GM12878 (cell line): ENCODE results near the gene TRAPPC12. TPM values are rescaled to one million over a fixed set of nuclear protein-coding genes. Genes with fewer than 3 reads are reported as not detected.

Experiments
- ATAC-seq: fragments of 200-7000 bp; cut with Tn5 transposase; 3 replicates; pipeline ENCODE4 v1.9.1; 2020; ENCODE audit warnings: mild to moderate bottlenecking, moderate library complexity
- BruUV-seq: library from RNA; stranded (reverse); fragments of 400-500 nt; replicated peaks from 2 replicates; lab custom pipeline; 2021; lab: Mats Ljungman, UMichigan
- CTCF ChIA-PET: fragments of 300-600 bp; sonication (Branson Sonifier 250); formaldehyde crosslinking; extraction: SDS; loops from one replicate; lab custom pipeline; 2021; ENCODE audit warnings: inconsistent platforms; lab: Yijun Ruan, JAX
- POLR2A ChIA-PET: fragments of 350-600 bp; formaldehyde crosslinking; extraction: SDS; loops from one replicate; lab custom pipeline; 2021; ENCODE audit warnings: inconsistent platforms; lab: Charles Lee
- RAD21 ChIA-PET: fragments of 300-600 bp; sonication (Branson Sonifier 250); formaldehyde crosslinking; loops from one replicate; lab custom pipeline; 2023; ENCODE audit warnings: antibody characterized with exemption; ENCODE audit not compliant: unreplicated experiment; lab: Charles Lee
- SMC1A ChIA-PET: fragments of 300-600 bp; sonication (Branson Sonifier 250); formaldehyde crosslinking; loops from one replicate; lab custom pipeline; 2023; ENCODE audit not compliant: unreplicated experiment, uncharacterized antibody; lab: Charles Lee
- DNase-seq: peaks from one replicate; pipeline ENCODE4 v3.0.0-alpha.2; 2011; ENCODE audit warnings: low read depth, low spot score
- FAIRE-seq: peaks from 3 replicates; lab custom pipeline; 2011; peaks lifted over from hg19 to GRCh38; lab: Jason Lieb, UNC
- H2AFZ ChIP-seq: 2 replicates; pipeline ENCODE4 v1.6.0; 2011; ENCODE audit warnings: low read depth, low read length, control low read depth; ENCODE audit not compliant: control insufficient read depth
- H3K27ac ChIP-seq: 2 replicates; pipeline ENCODE4 v1.5.1; 2011; ENCODE audit warnings: control low read depth; ENCODE audit not compliant: control insufficient read depth, insufficient read depth
- H3K27me3 ChIP-seq, 2 experiments: replicated peaks in 1 of 2; 2 replicates each; pipeline versions ENCODE4 v1.6.0 to v1.6.1; 2011; ENCODE audit warnings: low read length in 1 of 2; ENCODE audit not compliant: control insufficient read depth in 2 of 2, insufficient read depth in 2 of 2
- H3K36me3 ChIP-seq, 2 experiments: 2 replicates each; pipeline ENCODE4 v1.5.1; 2011; ENCODE audit warnings: low read length in 1 of 2; ENCODE audit not compliant: control insufficient read depth in 2 of 2, insufficient read depth in 2 of 2
- H3K4me1 ChIP-seq: 2 replicates; pipeline ENCODE4 v1.6.1; 2011; ENCODE audit warnings: mild to moderate bottlenecking, low read length, moderate library complexity, mixed read lengths; ENCODE audit not compliant: control insufficient read depth, insufficient read depth
- H3K4me2 ChIP-seq: 2 replicates; pipeline ENCODE4 v1.6.0; 2011; ENCODE audit warnings: control low read depth; ENCODE audit not compliant: control insufficient read depth, insufficient read depth
- H3K4me3 ChIP-seq: fragments of 200-600 bp; sonication (generic); 2 replicates; pipeline ENCODE4 v1.5.1; 2016
- H3K79me2 ChIP-seq: 2 replicates; pipeline ENCODE4 v1.6.0; 2011; ENCODE audit warnings: low read length; ENCODE audit not compliant: control insufficient read depth, insufficient read depth
- H3K9ac ChIP-seq: 2 replicates; pipeline ENCODE4 v1.8.0; 2011; ENCODE audit warnings: low read length, control low read depth, mixed read lengths; ENCODE audit not compliant: control insufficient read depth, insufficient read depth
- H3K9me3 ChIP-seq: replicated peaks from 3 replicates; pipeline ENCODE4 v1.5.1; 2011; ENCODE audit warnings: mild to moderate bottlenecking, low read length; ENCODE audit not compliant: control insufficient read depth, insufficient read depth
- H4K20me1 ChIP-seq: 2 replicates; pipeline ENCODE4 v1.6.0; 2011; ENCODE audit not compliant: control insufficient read depth, insufficient read depth
- E4F1 ChIP-seq: fragments of 450-650 bp; IDR thresholded peaks from 2 replicates; pipeline ENCODE4 v1.6.1; 2018; ENCODE audit warnings: borderline replicate concordance, mild to moderate bottlenecking; ENCODE audit not compliant: partially characterized antibody
- GATAD2B ChIP-seq: fragments of 450-650 bp; conservative IDR thresholded peaks from 2 replicates; pipeline ENCODE4 v1.6.1; 2017; ENCODE audit warnings: low read depth, mild to moderate bottlenecking, moderate library complexity
- KLF5 ChIP-seq: fragments of 450-650 bp; IDR thresholded peaks from 2 replicates; pipeline ENCODE4 v1.6.1; 2014; ENCODE audit warnings: mild to moderate bottlenecking; ENCODE audit not compliant: partially characterized antibody
- MYB ChIP-seq: fragments of 150-350 bp; IDR thresholded peaks from 2 replicates; pipeline ENCODE4 v1.6.1; 2014; ENCODE audit warnings: mild to moderate bottlenecking, low read depth, low read length, borderline replicate concordance
- MYC ChIP-seq: IDR thresholded peaks from 2 replicates; pipeline ENCODE4 v1.6.1; 2011; ENCODE audit warnings: mild to moderate bottlenecking, low read length, moderate library complexity, inconsistent platforms; ENCODE audit not compliant: insufficient read depth, insufficient replicate concordance, insufficient read length, severe bottlenecking
- PML ChIP-seq: IDR thresholded peaks from 2 replicates; pipeline ENCODE4 v1.6.1; 2012; ENCODE audit warnings: low read length, inconsistent platforms
- SMARCA5 ChIP-seq: fragments of 450-650 bp; IDR thresholded peaks from 2 replicates; pipeline ENCODE4 v1.6.1; 2017; ENCODE audit warnings: mild to moderate bottlenecking
- SPI1 ChIP-seq: IDR thresholded peaks from 2 replicates; pipeline ENCODE4 v1.6.1; 2011; ENCODE audit warnings: low read depth, mild to moderate bottlenecking, low read length, moderate library complexity, borderline replicate concordance; ENCODE audit not compliant: insufficient read depth
- SRF ChIP-seq, 2 experiments: IDR thresholded peaks; 2 replicates each; pipeline ENCODE4 v1.6.1; 2011; ENCODE audit warnings: low read depth in 2 of 2, low read length in 2 of 2, mild to moderate bottlenecking in 1 of 2, moderate library complexity in 1 of 2
- USF1 ChIP-seq: IDR thresholded peaks from 2 replicates; pipeline ENCODE4 v1.6.1; 2011; ENCODE audit warnings: borderline replicate concordance, low read depth, mild to moderate bottlenecking, moderate library complexity, mixed read lengths, low read length; ENCODE audit not compliant: insufficient read depth; ENCODE audit errors: extremely low read length
- ZNF274 ChIP-seq: IDR thresholded peaks from one replicate; pipeline ENCODE4 v1.8.0; 2011; ENCODE audit not compliant: insufficient read length, insufficient read depth
- ZNF622 ChIP-seq: fragments of 450-650 bp; IDR thresholded peaks from 2 replicates; pipeline ENCODE4 v1.6.1; 2017; ENCODE audit warnings: mild to moderate bottlenecking, inconsistent platforms
- ZZZ3 ChIP-seq: IDR thresholded peaks from 2 replicates; pipeline ENCODE4 v1.6.1; 2011; ENCODE audit warnings: low read depth; ENCODE audit not compliant: control insufficient read depth, insufficient read length
- WGBS: methylation state at CpG from one replicate; pipeline ENCODE4 v1.1.6; 2016; ENCODE audit warnings: low lambda C conversion rate; ENCODE audit not compliant: insufficient replicate concordance, insufficient coverage; ENCODE audit errors: missing lambda C conversion rate; 5-methylcytosine and 5-hydroxymethylcytosine counted together
- in situ Hi-C: fragments of 300-500 bp; cut with MboI; formaldehyde crosslinking; loops from 9 replicates; pipeline ENCODE4 v1.14.3; 2018; ENCODE audit warnings: mixed read lengths
- intact Hi-C: fragments of 100-400 bp; cut with micrococcal nuclease; formaldehyde crosslinking; loops from one replicate; pipeline ENCODE4 v1.14.2; 2022; ENCODE audit not compliant: unreplicated experiment
- polyA plus RNA-seq, 11 experiments: library from polyadenylated mRNA; depleted of rRNA in 4 of 11; unstranded in 6 of 11; stranded (reverse) in 5 of 11; fragments of >200 nt; fragmentation: Nextera tagmentation in 4 of 11; fragmentation: Illumina TruSeq in 1 of 11; extraction: Ambion mirVana in 4 of 11; extraction: Trizol in 1 of 11; gene quantifications; 1 replicate in 1 of 11; 2 replicates in 10 of 11; pipeline versions ENCODE4 v1.2.1 to v1.2.3, GENCODE V29; 2011 to 2016; ENCODE audit warnings: inconsistent platforms in 2 of 11, missing spikeins in 2 of 11, low read depth in 1 of 11
- total RNA-seq, 4 experiments: library from RNA; depleted of rRNA in 3 of 4; stranded (reverse); fragments of >200 nt in 3 of 4; fragmentation: Illumina TruSeq in 1 of 4; extraction: Trizol in 1 of 4; gene quantifications; 2 replicates each; pipeline versions ENCODE4 v1.2.1 to v1.2.3, GENCODE V29; 2013 to 2021
- TF ChIP-seq, protein P1 (sequence below): IDR thresholded peaks from 2 replicates; pipeline ENCODE4 v1.6.1; 2011; ENCODE audit warnings: borderline replicate concordance, low read depth, mild to moderate bottlenecking, moderate library complexity, low read length; ENCODE audit not compliant: insufficient read depth, poor library complexity, severe bottlenecking
- TF ChIP-seq, protein P2 (sequence below): IDR thresholded peaks from 2 replicates; pipeline ENCODE4 v1.6.1; 2012; ENCODE audit warnings: mild to moderate bottlenecking, low read depth, low read length

Gene TRAPPC12
- total and polyA plus RNA-seq, 10 of the 15 experiments (the other 5 are each of a cell fraction or from before 2014, with no cell fraction given): 8.6 to 77.1 (median 37.4) TPM

- SMC1A ChIA-PET: no interaction called here
- CTCF ChIA-PET: interaction anchor here (1.0 to 3.1 kb wide), 2 partner anchors 8 to 26 kb away, joined by 3 to 8 read pairs; no protein-coding TSS in a partner anchor
- TF ChIP-seq, protein P1, sequence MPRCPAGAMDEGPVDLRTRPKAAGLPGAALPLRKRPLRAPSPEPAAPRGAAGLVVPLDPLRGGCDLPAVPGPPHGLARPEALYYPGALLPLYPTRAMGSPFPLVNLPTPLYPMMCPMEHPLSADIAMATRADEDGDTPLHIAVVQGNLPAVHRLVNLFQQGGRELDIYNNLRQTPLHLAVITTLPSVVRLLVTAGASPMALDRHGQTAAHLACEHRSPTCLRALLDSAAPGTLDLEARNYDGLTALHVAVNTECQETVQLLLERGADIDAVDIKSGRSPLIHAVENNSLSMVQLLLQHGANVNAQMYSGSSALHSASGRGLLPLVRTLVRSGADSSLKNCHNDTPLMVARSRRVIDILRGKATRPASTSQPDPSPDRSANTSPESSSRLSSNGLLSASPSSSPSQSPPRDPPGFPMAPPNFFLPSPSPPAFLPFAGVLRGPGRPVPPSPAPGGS: no peak
- TF ChIP-seq ZZZ3: no peak
- no peak for TF ChIP-seq E4F1
- TF ChIP-seq GATAD2B: no peak
- no peak for TF ChIP-seq MYC
- TF ChIP-seq ZNF622: no peak
- TF ChIP-seq, protein P2, sequence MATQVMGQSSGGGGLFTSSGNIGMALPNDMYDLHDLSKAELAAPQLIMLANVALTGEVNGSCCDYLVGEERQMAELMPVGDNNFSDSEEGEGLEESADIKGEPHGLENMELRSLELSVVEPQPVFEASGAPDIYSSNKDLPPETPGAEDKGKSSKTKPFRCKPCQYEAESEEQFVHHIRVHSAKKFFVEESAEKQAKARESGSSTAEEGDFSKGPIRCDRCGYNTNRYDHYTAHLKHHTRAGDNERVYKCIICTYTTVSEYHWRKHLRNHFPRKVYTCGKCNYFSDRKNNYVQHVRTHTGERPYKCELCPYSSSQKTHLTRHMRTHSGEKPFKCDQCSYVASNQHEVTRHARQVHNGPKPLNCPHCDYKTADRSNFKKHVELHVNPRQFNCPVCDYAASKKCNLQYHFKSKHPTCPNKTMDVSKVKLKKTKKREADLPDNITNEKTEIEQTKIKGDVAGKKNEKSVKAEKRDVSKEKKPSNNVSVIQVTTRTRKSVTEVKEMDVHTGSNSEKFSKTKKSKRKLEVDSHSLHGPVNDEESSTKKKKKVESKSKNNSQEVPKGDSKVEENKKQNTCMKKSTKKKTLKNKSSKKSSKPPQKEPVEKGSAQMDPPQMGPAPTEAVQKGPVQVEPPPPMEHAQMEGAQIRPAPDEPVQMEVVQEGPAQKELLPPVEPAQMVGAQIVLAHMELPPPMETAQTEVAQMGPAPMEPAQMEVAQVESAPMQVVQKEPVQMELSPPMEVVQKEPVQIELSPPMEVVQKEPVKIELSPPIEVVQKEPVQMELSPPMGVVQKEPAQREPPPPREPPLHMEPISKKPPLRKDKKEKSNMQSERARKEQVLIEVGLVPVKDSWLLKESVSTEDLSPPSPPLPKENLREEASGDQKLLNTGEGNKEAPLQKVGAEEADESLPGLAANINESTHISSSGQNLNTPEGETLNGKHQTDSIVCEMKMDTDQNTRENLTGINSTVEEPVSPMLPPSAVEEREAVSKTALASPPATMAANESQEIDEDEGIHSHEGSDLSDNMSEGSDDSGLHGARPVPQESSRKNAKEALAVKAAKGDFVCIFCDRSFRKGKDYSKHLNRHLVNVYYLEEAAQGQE: no peak
- no peak for TF ChIP-seq USF1
- TF ChIP-seq ZNF274: no peak
- no peak for TF ChIP-seq SMARCA5
- no peak for TF ChIP-seq MYB
- no peak for TF ChIP-seq PML
- TF ChIP-seq SRF (IDR thresholded peaks at IDR 0.05; ENCODE audit: low read depth in 2 of 2, low read length in 2 of 2): no peak
- no peak for TF ChIP-seq SPI1
- no peak for TF ChIP-seq KLF5
- Histone ChIP-seq H3K9me3 (no peaks in the 10 kb centered on the region), H3K4me2 (no peak overlapping the region), H3K36me3 (peaks cover 8% of the 10 kb centered on the region in 2 experiments; a peak in 3 of 4 replicates), H3K4me3 (no peak overlapping the region), H3K4me1 (no peaks in the 10 kb centered on the region), H2AFZ (no peak overlapping the region), H3K79me2 (no peaks in the 10 kb centered on the region), H3K27me3 (no peaks in the 10 kb centered on the region), H4K20me1 (no peaks in the 10 kb centered on the region), H3K9ac (no peak overlapping the region), H3K27ac (no peak overlapping the region)
- ATAC-seq: no peak
- no peak for DNase-seq
- RAD21 ChIA-PET: no interaction called here
- WGBS: over 99% methylated on average over 16 of the region's 22 CpGs
- in situ Hi-C loops (loop anchor here (25.0 kb wide), 1 partner anchor 1343 kb away; no protein-coding TSS in a partner anchor), intact Hi-C loops (no loop called here)
- no TSS peak for BruUV-seq
- POLR2A ChIA-PET: no interaction called here
- no peak for FAIRE-seq
These were observed 75.3 kb downstream of the TRAPPC12 start for GRCh38 chr2:3454802-3455201.
